DOHH2 (cell line): ENCODE results near the gene FAR2.

Source experiments
- H3F3A ChIP-seq: fragments of 200-600 bp; sonication (generic), shearing (Covaris generic); 2 replicates; pipeline ENCODE4 v1.6.0; 2016; ENCODE audit warnings: antibody characterized with exemption, mild to moderate bottlenecking; ENCODE audit not compliant: control insufficient read depth, insufficient read depth
- H3K27ac ChIP-seq: fragments of 200-600 bp; sonication (generic); 2 replicates; pipeline ENCODE4 v1.5.1; 2014; ENCODE audit warnings: low read depth, mild to moderate bottlenecking, low read length, moderate library complexity
- H3K27me3 ChIP-seq: fragments of 200-600 bp; sonication (generic); 2 replicates; pipeline ENCODE4 v1.6.1; 2014; ENCODE audit warnings: mild to moderate bottlenecking, low read length, mixed read lengths; ENCODE audit not compliant: control insufficient read depth
- H3K36me3 ChIP-seq: fragments of 200-600 bp; sonication (generic); 2 replicates; pipeline ENCODE4 v1.6.1; 2014; ENCODE audit warnings: mild to moderate bottlenecking, low read length, moderate library complexity, mixed read lengths; ENCODE audit not compliant: control insufficient read depth
- H3K4me1 ChIP-seq: fragments of 200-600 bp; sonication (generic); 2 replicates; pipeline ENCODE4 v1.6.1; 2014; ENCODE audit warnings: mild to moderate bottlenecking, low read length, mixed read lengths; ENCODE audit not compliant: control insufficient read depth
- H3K4me2 ChIP-seq: fragments of 200-600 bp; sonication (generic); 2 replicates; pipeline ENCODE4 v1.6.0; 2014; ENCODE audit warnings: mild to moderate bottlenecking, low read length, moderate library complexity
- H3K4me3 ChIP-seq: fragments of 200-600 bp; sonication (generic); 2 replicates; pipeline ENCODE4 v1.5.1; 2014; ENCODE audit warnings: mild to moderate bottlenecking, low read length, mixed read lengths
- H3K79me2 ChIP-seq: fragments of 200-600 bp; sonication (generic); 2 replicates; pipeline ENCODE4 v1.6.1; 2014; ENCODE audit warnings: mild to moderate bottlenecking, low read length, mixed read lengths; ENCODE audit not compliant: control insufficient read depth
- H3K9me2 ChIP-seq: fragments of 200-600 bp; sonication (generic); replicated peaks from 2 replicates; pipeline ENCODE4 v1.6.1; 2014; ENCODE audit warnings: mild to moderate bottlenecking, low read length, mixed read lengths; ENCODE audit not compliant: control insufficient read depth
- H3K9me3 ChIP-seq: fragments of 200-600 bp; sonication (generic); 2 replicates; pipeline ENCODE4 v1.6.1; 2014; ENCODE audit warnings: antibody characterized with exemption, low read length, mixed read lengths; ENCODE audit not compliant: control insufficient read depth, insufficient read depth
- H4K20me1 ChIP-seq: fragments of 200-600 bp; sonication (generic); 2 replicates; pipeline ENCODE4 v1.6.0; 2014; ENCODE audit warnings: low read depth, mild to moderate bottlenecking, antibody characterized with exemption, low read length, moderate library complexity; ENCODE audit not compliant: control insufficient read depth, insufficient read depth
- CTCF ChIP-seq: fragments of 200-600 bp; sonication (generic); IDR thresholded peaks from one replicate; pipeline ENCODE4 v1.5.1; 2014; ENCODE audit warnings: antibody characterized with exemption, mild to moderate bottlenecking, low read depth, low read length; ENCODE audit not compliant: poor library complexity, severe bottlenecking
- EZH2phosphoT487 ChIP-seq: fragments of 200-600 bp; sonication (generic); IDR thresholded peaks from 2 replicates; pipeline ENCODE4 v1.6.1; 2017; ENCODE audit warnings: borderline replicate concordance, mild to moderate bottlenecking, antibody characterized with exemption, low read length, moderate library complexity, mixed read lengths

The FAR2 gene

GRCh38 chr12:29146196-29146595 is 2.9 kb upstream of the FAR2 start:
- no peak overlapping the region for H3K4me2 ChIP-seq
- H3K4me3 ChIP-seq, result no peak overlapping the region
- H3K27ac ChIP-seq, result no peak overlapping the region
- no peaks in the 10 kb centered on the region for H3K27me3 ChIP-seq
- no peak for TF ChIP-seq CTCF
- TF ChIP-seq EZH2phosphoT487, result no peak
- no peaks in the 10 kb centered on the region for H4K20me1 ChIP-seq
- H3K79me2 ChIP-seq, result no peaks in the 10 kb centered on the region
- no peaks in the 10 kb centered on the region for H3K4me1 ChIP-seq
- no peaks in the 10 kb centered on the region for H3K9me2 ChIP-seq
- no peaks in the 10 kb centered on the region for H3F3A ChIP-seq
- no peaks in the 10 kb centered on the region for H3K36me3 ChIP-seq
- H3K9me3 ChIP-seq, result peaks cover 5% of the 10 kb centered on the region; the same call in 1 of the 2 replicates

GRCh38 chr12:29147731-29148595 is 1.1 kb upstream of the FAR2 start:
- no peaks in the 10 kb centered on the region for H3K36me3 ChIP-seq
- no peaks in the 10 kb centered on the region for H3K27me3 ChIP-seq
- H3K79me2 ChIP-seq, result no peaks in the 10 kb centered on the region
- no peak overlapping the region for H3K27ac ChIP-seq
- no peak overlapping the region for H3K4me3 ChIP-seq
- peaks cover 5% of the 10 kb centered on the region; the same call in 1 of the 2 replicates for H3K9me3 ChIP-seq
- H3K9me2 ChIP-seq, result no peaks in the 10 kb centered on the region
- no peaks in the 10 kb centered on the region for H4K20me1 ChIP-seq
- TF ChIP-seq CTCF (no peak), EZH2phosphoT487 (no peak)
- no peak overlapping the region for H3K4me2 ChIP-seq
- no peaks in the 10 kb centered on the region for H3K4me1 ChIP-seq
- H3F3A ChIP-seq, result no peaks in the 10 kb centered on the region

- Histone ChIP-seq H3K9me2 (no peaks in the 10 kb centered on the region), H3K27ac (no peak overlapping the region), H3K4me3 (no peak overlapping the region), H3F3A (no peaks in the 10 kb centered on the region), H4K20me1 (no peaks in the 10 kb centered on the region), H3K27me3 (no peaks in the 10 kb centered on the region), H3K79me2 (no peaks in the 10 kb centered on the region), H3K4me1 (no peaks in the 10 kb centered on the region), H3K9me3 (peaks cover 5% of the 10 kb centered on the region; the same call in 1 of the 2 replicates), H3K4me2 (no peak overlapping the region), H3K36me3 (no peaks in the 10 kb centered on the region)
- no peak for TF ChIP-seq CTCF
- TF ChIP-seq EZH2phosphoT487, result no peak
Observed at GRCh38 chr12:29148596-29148910, 525 bp upstream of the FAR2 start.
